DOHH2 (cell line): ENCODE results near the gene UTP18.
"Not testable (repeated sequence)": the region's sequence is repeated elsewhere in the genome, so short reads cannot be mapped to it uniquely, and the experiment has no call there.

Experiments used
- H3F3A ChIP-seq: fragments of 200-600 bp; sonication (generic), shearing (Covaris generic); 2 replicates; pipeline ENCODE4 v1.6.0; 2016; ENCODE audit warnings: antibody characterized with exemption, mild to moderate bottlenecking; ENCODE audit not compliant: control insufficient read depth, insufficient read depth
- H3K27ac ChIP-seq: fragments of 200-600 bp; sonication (generic); 2 replicates; pipeline ENCODE4 v1.5.1; 2014; ENCODE audit warnings: low read depth, mild to moderate bottlenecking, low read length, moderate library complexity
- H3K27me3 ChIP-seq: fragments of 200-600 bp; sonication (generic); 2 replicates; pipeline ENCODE4 v1.6.1; 2014; ENCODE audit warnings: mild to moderate bottlenecking, low read length, mixed read lengths; ENCODE audit not compliant: control insufficient read depth
- H3K36me3 ChIP-seq: fragments of 200-600 bp; sonication (generic); 2 replicates; pipeline ENCODE4 v1.6.1; 2014; ENCODE audit warnings: mild to moderate bottlenecking, low read length, moderate library complexity, mixed read lengths; ENCODE audit not compliant: control insufficient read depth
- H3K4me1 ChIP-seq: fragments of 200-600 bp; sonication (generic); 2 replicates; pipeline ENCODE4 v1.6.1; 2014; ENCODE audit warnings: mild to moderate bottlenecking, low read length, mixed read lengths; ENCODE audit not compliant: control insufficient read depth
- H3K4me2 ChIP-seq: fragments of 200-600 bp; sonication (generic); 2 replicates; pipeline ENCODE4 v1.6.0; 2014; ENCODE audit warnings: mild to moderate bottlenecking, low read length, moderate library complexity
- H3K4me3 ChIP-seq: fragments of 200-600 bp; sonication (generic); 2 replicates; pipeline ENCODE4 v1.5.1; 2014; ENCODE audit warnings: mild to moderate bottlenecking, low read length, mixed read lengths
- H3K79me2 ChIP-seq: fragments of 200-600 bp; sonication (generic); 2 replicates; pipeline ENCODE4 v1.6.1; 2014; ENCODE audit warnings: mild to moderate bottlenecking, low read length, mixed read lengths; ENCODE audit not compliant: control insufficient read depth
- H3K9me2 ChIP-seq: fragments of 200-600 bp; sonication (generic); replicated peaks from 2 replicates; pipeline ENCODE4 v1.6.1; 2014; ENCODE audit warnings: mild to moderate bottlenecking, low read length, mixed read lengths; ENCODE audit not compliant: control insufficient read depth
- H3K9me3 ChIP-seq: fragments of 200-600 bp; sonication (generic); 2 replicates; pipeline ENCODE4 v1.6.1; 2014; ENCODE audit warnings: antibody characterized with exemption, low read length, mixed read lengths; ENCODE audit not compliant: control insufficient read depth, insufficient read depth
- H4K20me1 ChIP-seq: fragments of 200-600 bp; sonication (generic); 2 replicates; pipeline ENCODE4 v1.6.0; 2014; ENCODE audit warnings: low read depth, mild to moderate bottlenecking, antibody characterized with exemption, low read length, moderate library complexity; ENCODE audit not compliant: control insufficient read depth, insufficient read depth
- CTCF ChIP-seq: fragments of 200-600 bp; sonication (generic); IDR thresholded peaks from one replicate; pipeline ENCODE4 v1.5.1; 2014; ENCODE audit warnings: antibody characterized with exemption, mild to moderate bottlenecking, low read depth, low read length; ENCODE audit not compliant: poor library complexity, severe bottlenecking
- EZH2phosphoT487 ChIP-seq: fragments of 200-600 bp; sonication (generic); IDR thresholded peaks from 2 replicates; pipeline ENCODE4 v1.6.1; 2017; ENCODE audit warnings: borderline replicate concordance, mild to moderate bottlenecking, antibody characterized with exemption, low read length, moderate library complexity, mixed read lengths

The UTP18 gene

GRCh38 chr17:51263006-51263405 lies 2.7 kb downstream of the UTP18 start:
- peaks cover 26% of the 10 kb centered on the region for H4K20me1 ChIP-seq

GRCh38 chr17:51264466-51264865 lies 4.1 kb downstream of the UTP18 start:
- not testable (repeated sequence) for H3K27me3 ChIP-seq, H3K4me2 ChIP-seq, H3K9me2 ChIP-seq, H3K4me3 ChIP-seq, H3K9me3 ChIP-seq, H3K27ac ChIP-seq, H3F3A ChIP-seq
- Histone ChIP-seq H3K79me2 (peaks cover 93% of the 10 kb centered on the region), H4K20me1 (peaks cover 13% of the 10 kb centered on the region), H3K4me1 (peaks cover 16% of the 10 kb centered on the region), H3K36me3 (peaks cover 82% of the 10 kb centered on the region)

More at GRCh38 chr17:51263006-51263405, 2.7 kb downstream of the UTP18 start:
- Histone ChIP-seq H3K27ac (no peak overlapping the region), H3K4me1 (peaks cover 27% of the 10 kb centered on the region), H3K79me2 (peaks cover 95% of the 10 kb centered on the region), H3K4me3 (no peak overlapping the region), H3K9me2 (no peaks in the 10 kb centered on the region), H3K4me2 (peak overlapping the region; percentile 17), H3F3A (peaks cover 1% of the 10 kb centered on the region; the same call in 1 of the 2 replicates), H3K27me3 (no peaks in the 10 kb centered on the region), H3K9me3 (no peaks in the 10 kb centered on the region), H3K36me3 (peaks cover 83% of the 10 kb centered on the region)
- TF ChIP-seq CTCF: no peak
- TF ChIP-seq EZH2phosphoT487: no peak

- Histone ChIP-seq H3F3A (no peaks in the 10 kb centered on the region), H3K4me1 (no peaks in the 10 kb centered on the region; the same call in 1 of the 2 replicates), H3K79me2 (peaks cover 72% of the 10 kb centered on the region), H4K20me1 (no peaks in the 10 kb centered on the region), H3K9me3 (no peaks in the 10 kb centered on the region), H3K36me3 (peaks cover 86% of the 10 kb centered on the region), H3K27me3 (no peaks in the 10 kb centered on the region), H3K27ac (no peak overlapping the region), H3K4me3 (no peak overlapping the region), H3K9me2 (no peaks in the 10 kb centered on the region), H3K4me2 (no peak overlapping the region)
- TF ChIP-seq CTCF: no peak
- TF ChIP-seq EZH2phosphoT487: no peak
Measured at GRCh38 chr17:51269991-51270390, 9.6 kb downstream of the UTP18 start.

GRCh38 chr17:51270636-51271035 lies 10.3 kb downstream of the UTP18 start:
- Histone ChIP-seq H3K27me3 (no peaks in the 10 kb centered on the region), H3K27ac (no peak overlapping the region), H3K4me3 (no peak overlapping the region), H3K4me2 (no peak overlapping the region), H3F3A (no peaks in the 10 kb centered on the region), H4K20me1 (no peaks in the 10 kb centered on the region), H3K36me3 (peaks cover 86% of the 10 kb centered on the region), H3K9me2 (no peaks in the 10 kb centered on the region), H3K9me3 (no peaks in the 10 kb centered on the region), H3K4me1 (no peaks in the 10 kb centered on the region; the same call in 1 of the 2 replicates), H3K79me2 (peaks cover 67% of the 10 kb centered on the region)
- TF ChIP-seq EZH2phosphoT487 (no peak), CTCF (no peak)
